Ovary (tissue), 9 donors: ENCODE results near the gene SIM1. TPM values are rescaled to one million over a fixed set of nuclear protein-coding genes. Genes with fewer than 3 reads are reported as not detected.

Experiments used
- DNase-seq, 5 donors: peaks; one replicate each; pipeline ENCODE4 v3.0.0-alpha.2; 2019 to 2020
- H3K27ac ChIP-seq, 2 donors: fragments of 200-600 bp; one replicate each; pipeline versions ENCODE4 v1.5.1 to v1.8.0; 2019 to 2022
- H3K27me3 ChIP-seq: fragments of 200-600 bp; one replicate; pipeline ENCODE4 v1.8.0; 2022
- H3K36me3 ChIP-seq: fragments of 200-600 bp; sonication (generic); one replicate; pipeline ENCODE4 v1.5.1; 2019
- H3K4me1 ChIP-seq: one replicate; pipeline ENCODE4 v1.8.1; 2013; ENCODE audit warnings: mild to moderate bottlenecking, moderate library complexity; ENCODE audit not compliant: insufficient read depth
- H3K4me3 ChIP-seq: fragments of 200-600 bp; sonication (generic); one replicate; pipeline ENCODE4 v1.5.1; 2017
- H3K9me3 ChIP-seq, 2 donors: fragments of 200-600 bp in 1 of 2; sonication (generic) in 1 of 2; one replicate each; pipeline versions ENCODE4 v1.5.1 to v1.8.1; 2013 to 2019; ENCODE audit warnings: mild to moderate bottlenecking in 1 of 2, moderate library complexity in 1 of 2
- CTCF ChIP-seq, 3 donors: fragments of 450-650 bp in 2 of 3; fragments of 200-600 bp in 1 of 3; IDR thresholded peaks; one replicate each; pipeline versions ENCODE4 v1.5.1 to v1.8.0; 2016 to 2022; ENCODE audit warnings: antibody characterized with exemption in 3 of 3, mild to moderate bottlenecking in 1 of 3
- EP300 ChIP-seq: sonication (generic); formaldehyde crosslinking; IDR thresholded peaks from one replicate; pipeline ENCODE4 v1.6.1; 2017; ENCODE audit warnings: antibody characterized with exemption
- POLR2A ChIP-seq: fragments of 450-650 bp; IDR thresholded peaks from one replicate; pipeline ENCODE4 v1.6.1; 2017; ENCODE audit warnings: antibody characterized with exemption, mild to moderate bottlenecking, moderate library complexity
- WGBS, 3 donors: extraction: QIAGEN DNeasy Blood & Tissue Kit in 1 of 3; methylation state at CpG; one replicate each; pipeline versions ENCODE4 v1.1.5 to v1.1.7; 2013 to 2017; 5-methylcytosine and 5-hydroxymethylcytosine counted together
- intact Hi-C, 4 donors: fragments of 100-400 bp; cut with DNase I; formaldehyde crosslinking; loops; one replicate each; pipeline versions ENCODE4 v1.11.0 to v1.15.1; 2022 to 2023
- polyA plus RNA-seq, 2 donors: library from polyadenylated mRNA; stranded (reverse); fragments of 200-250 nt in 1 of 2; fragments of 350-450 nt in 1 of 2; fragmentation: Illumina TruSeq in 1 of 2; extraction: RNeasy Lipid Tissue Mini Kit (QIAGEN cat#74804) in 1 of 2; gene quantifications; one replicate each; pipeline ENCODE4 v1.2.3, GENCODE V29; 2013 to 2014
- total RNA-seq, 7 donors: library from RNA; depleted of rRNA in 2 of 7; stranded (reverse); fragments of >200 nt in 2 of 7; fragmentation: NEBNext Ultra II Directional in 3 of 7; extraction: Animal tissue kit (Norgen Biotek cat#: 25700) in 3 of 7; gene quantifications; one replicate each; pipeline versions ENCODE4 v1.1.0 to v1.2.4, GENCODE V29; 2016 to 2023
- donor health status: DM: no; HTN: no; CAD: no; lungs with moderate emphysema.
- donor health status: DM: no; HTN: no; CAD: no.
- donor health status: Bipolar disorder and iron deficiency.
- donor health status: DM: yes; HTN: yes; CAD: no.
- donor health status: DM: no; HTN: no; CAD: no.
- donor health status: DM: yes; HTN: yes; CAD: no.

The SIM1 gene
- total and polyA plus RNA-seq, 9 donors, result 0.12 TPM; not detected in 8

GRCh38 chr6:100456908-100457235 is 7.8 kb downstream of the SIM1 start:
- intact Hi-C loops, result no loop called here

GRCh38 chr6:100456141-100456907 is 8.4 kb downstream of the SIM1 start:
- DNase-seq, result no peak
- H3K27ac ChIP-seq, result no peak overlapping the region
- 9 to 12% (median 10%) methylated on average over 24 of the region's 24 CpGs for WGBS, 3 donors
- intact Hi-C loops, result no loop called here
- no peak overlapping the region for H3K4me3 ChIP-seq
- TF ChIP-seq EP300, result no peak
- no peak for TF ChIP-seq POLR2A
- no peak for TF ChIP-seq CTCF (IDR thresholded peaks at IDR 0.05)
- H3K27me3 ChIP-seq, result no peaks in the 10 kb centered on the region
- H3K9me3 ChIP-seq, result peaks cover 0 to 19% of the 10 kb centered on the region in 2 donors
- no peaks in the 10 kb centered on the region for H3K36me3 ChIP-seq
- no peaks in the 10 kb centered on the region for H3K4me1 ChIP-seq

More at GRCh38 chr6:100456908-100457235, 7.8 kb downstream of the SIM1 start:
- DNase-seq, result no peak
- WGBS, 3 donors, result 25 to 32% (median 30%) methylated on average over 8 of the region's 8 CpGs
- TF ChIP-seq CTCF (IDR thresholded peaks at IDR 0.05) (no peak), EP300 (no peak), POLR2A (no peak)
- H3K4me1 ChIP-seq, result no peaks in the 10 kb centered on the region
- H3K36me3 ChIP-seq, result no peaks in the 10 kb centered on the region
- no peak overlapping the region for H3K4me3 ChIP-seq
- no peak overlapping the region for H3K27ac ChIP-seq
- H3K27me3 ChIP-seq, result no peaks in the 10 kb centered on the region
- peaks cover 0 to 19% of the 10 kb centered on the region in 2 donors for H3K9me3 ChIP-seq

DNA sequence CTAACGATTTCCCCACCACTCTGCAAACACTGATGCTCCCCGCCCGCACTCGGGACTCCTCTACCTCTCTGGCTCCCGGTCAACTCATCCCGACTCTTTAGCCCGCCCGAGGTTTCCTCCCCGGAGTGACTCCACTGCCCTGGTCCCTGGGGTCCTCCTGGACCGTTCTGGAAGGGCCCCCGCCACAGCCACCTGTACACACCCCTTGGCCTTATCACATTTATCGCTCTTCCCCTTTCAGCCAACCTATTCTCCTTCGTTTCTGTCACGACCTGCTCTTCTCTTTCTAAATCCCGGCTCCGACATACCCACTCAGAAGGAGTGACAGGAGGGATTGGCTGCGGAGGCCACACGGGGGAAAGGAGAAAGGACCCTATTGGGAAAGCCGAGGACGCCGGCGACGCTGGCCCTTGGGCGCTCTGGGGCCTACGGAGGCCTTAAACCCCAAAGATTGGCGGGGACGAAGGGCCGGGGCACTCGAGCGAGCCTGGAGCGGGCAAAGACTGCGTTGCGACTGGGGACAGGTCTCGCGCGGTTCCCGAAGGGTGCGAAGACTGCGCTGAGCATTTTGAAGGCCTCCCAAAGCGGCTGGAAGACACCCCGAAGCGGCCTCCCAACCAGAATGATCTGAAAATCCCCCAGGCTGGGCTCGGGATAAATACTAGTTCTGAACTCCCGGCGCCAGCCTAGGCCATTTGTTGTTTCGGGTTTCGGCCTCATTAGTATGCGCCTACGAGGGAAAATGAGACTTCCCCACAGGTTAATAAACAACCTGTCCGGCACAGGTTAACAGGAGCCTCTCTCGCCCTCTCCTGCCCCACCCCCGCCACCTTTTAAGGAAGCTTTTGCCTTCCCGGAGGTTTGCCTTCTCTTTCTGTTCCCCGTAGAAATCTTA is 9.2 kb downstream of the SIM1 start:
- intact Hi-C loops, result no loop called here
- 6 to 11% (median 9%) methylated on average over 54 of the region's 54 CpGs for WGBS, 3 donors
- H3K4me1 ChIP-seq, result no peaks in the 10 kb centered on the region
- DNase-seq, result no peak
- H3K9me3 ChIP-seq, result peaks cover 0 to 19% of the 10 kb centered on the region in 2 donors
- H3K4me3 ChIP-seq, result no peak overlapping the region
- no peaks in the 10 kb centered on the region for H3K36me3 ChIP-seq
- H3K27ac ChIP-seq, result no peak overlapping the region
- H3K27me3 ChIP-seq, result no peaks in the 10 kb centered on the region
- no peak for TF ChIP-seq CTCF (IDR thresholded peaks at IDR 0.05)
- no peak for TF ChIP-seq POLR2A
- no peak for TF ChIP-seq EP300

DNA sequence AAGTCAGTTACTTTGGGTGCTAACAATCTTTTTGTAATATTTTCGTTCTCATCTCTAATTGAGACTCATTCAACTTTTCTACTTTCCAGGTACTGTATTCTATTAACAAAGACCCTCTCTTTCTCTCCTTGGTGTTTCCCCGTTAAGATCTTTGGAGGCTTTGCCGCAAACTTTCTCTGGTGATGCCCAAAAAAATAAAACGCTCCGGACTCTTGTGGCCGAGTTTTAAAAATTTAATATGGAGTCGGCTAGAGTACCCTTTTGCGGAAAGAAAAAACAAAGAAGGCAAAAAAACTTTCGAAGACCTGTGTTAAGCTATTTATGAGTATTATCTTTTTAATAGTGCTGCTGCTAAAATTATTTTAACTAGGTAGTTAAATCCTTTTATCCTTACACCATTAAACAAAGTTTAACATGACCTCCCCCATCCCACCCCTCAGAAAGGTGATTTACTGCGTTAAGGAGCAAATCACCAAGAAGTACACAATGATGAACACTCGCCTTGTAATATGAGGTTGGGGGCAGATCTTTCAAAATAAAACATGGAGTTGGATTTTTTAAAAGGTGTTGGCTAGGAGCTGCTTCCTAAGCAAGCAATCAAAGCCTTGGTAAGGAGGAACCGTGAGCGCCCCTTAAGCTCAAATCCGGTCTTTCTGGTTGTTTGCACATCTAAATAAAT is 10.0 kb downstream of the SIM1 start:
- 16 to 18% (median 17%) methylated on average over 14 of the region's 14 CpGs for WGBS, 3 donors
- DNase-seq, result no peak
- peaks cover 0 to 19% of the 10 kb centered on the region in 2 donors for H3K9me3 ChIP-seq
- intact Hi-C loops, result no loop called here
- no peak overlapping the region for H3K27ac ChIP-seq
- H3K4me1 ChIP-seq, result no peaks in the 10 kb centered on the region
- no peaks in the 10 kb centered on the region for H3K27me3 ChIP-seq
- no peak for TF ChIP-seq EP300
- TF ChIP-seq POLR2A, result no peak
- TF ChIP-seq CTCF (IDR thresholded peaks at IDR 0.05), result no peak
- H3K4me3 ChIP-seq, result no peak overlapping the region
- H3K36me3 ChIP-seq, result no peaks in the 10 kb centered on the region
